PC-3 (cell line): ENCODE measurements around the gene GSTM4. TPM values are rescaled to one million over a fixed set of nuclear protein-coding genes. Genes with fewer than 3 reads are reported as not detected.
"Not testable (repeated sequence)": the region's sequence is repeated elsewhere in the genome, so short reads cannot be mapped to it uniquely, and the experiment has no call there.

Experiments used
- ATAC-seq: fragments of 200-7000 bp; cut with Tn5 transposase; 2 replicates; pipeline ENCODE4 v1.9.1; 2020; ENCODE audit warnings: mild to moderate bottlenecking, moderate library complexity
- BruUV-seq: library from RNA; stranded (reverse); fragments of 400-500 nt; replicated peaks from 2 replicates; lab custom pipeline; 2021; lab: Mats Ljungman, UMichigan
- CTCF ChIA-PET: fragments of 300-600 bp; sonication (Branson Sonifier 250); formaldehyde crosslinking; loops from one replicate; lab custom pipeline; 2022; ENCODE audit warnings: antibody characterized with exemption; lab: Charles Lee
- POLR2A ChIA-PET: fragments of 300-600 bp; sonication (Branson Sonifier 250); formaldehyde crosslinking; loops from one replicate; lab custom pipeline; 2022; ENCODE audit warnings: antibody characterized with exemption; ENCODE audit not compliant: unreplicated experiment; lab: Charles Lee
- DNase-seq: peaks from one replicate; pipeline ENCODE4 v3.0.0-alpha.2; 2015
- H2AFZ ChIP-seq: fragments of 300-600 bp; sonication (generic); 2 replicates; pipeline ENCODE4 v1.6.0; 2016; ENCODE audit warnings: antibody characterized with exemption, low read length
- H3F3A ChIP-seq: fragments of 300-600 bp; sonication (generic); one replicate; pipeline ENCODE4 v1.6.0; 2017; ENCODE audit warnings: antibody characterized with exemption, low read length, control low read depth, mild to moderate bottlenecking; ENCODE audit not compliant: unreplicated experiment
- H3K27ac ChIP-seq: fragments of 300-600 bp; sonication (generic); 2 replicates; pipeline ENCODE4 v1.5.1; 2016; ENCODE audit warnings: mild to moderate bottlenecking, low read length
- H3K27me3 ChIP-seq: fragments of 300-600 bp; sonication (generic); 2 replicates; pipeline ENCODE4 v1.6.1; 2016; ENCODE audit warnings: low read length, mixed read lengths
- H3K36me3 ChIP-seq: fragments of 300-600 bp; sonication (generic); 2 replicates; pipeline ENCODE4 v1.6.1; 2016; ENCODE audit warnings: low read depth, mixed run types, low read length, mixed read lengths
- H3K4me1 ChIP-seq: fragments of 300-600 bp; sonication (generic); 2 replicates; pipeline ENCODE4 v1.5.1; 2016; ENCODE audit warnings: low read length; ENCODE audit not compliant: insufficient read depth
- H3K4me2 ChIP-seq: fragments of 300-600 bp; sonication (generic); 2 replicates; pipeline ENCODE4 v1.6.0; 2016; ENCODE audit warnings: low read length
- H3K4me3 ChIP-seq: fragments of 300-600 bp; sonication (generic); 2 replicates; pipeline ENCODE4 v1.5.1; 2016; ENCODE audit warnings: mild to moderate bottlenecking, low read length, mixed read lengths
- H3K79me2 ChIP-seq: fragments of 300-600 bp; sonication (generic); 2 replicates; pipeline ENCODE4 v1.6.1; 2017; ENCODE audit warnings: low read length, mixed read lengths
- H3K9ac ChIP-seq: fragments of 300-600 bp; sonication (generic); 2 replicates; pipeline ENCODE4 v1.6.0; 2016; ENCODE audit warnings: mild to moderate bottlenecking, low read length
- H3K9me2 ChIP-seq: fragments of 300-600 bp; sonication (generic); replicated peaks from 2 replicates; pipeline ENCODE4 v1.6.1; 2016; ENCODE audit warnings: mixed run types, low read length, mixed read lengths
- H3K9me3 ChIP-seq: fragments of 300-600 bp; sonication (generic); 2 replicates; pipeline ENCODE4 v1.6.1; 2016; ENCODE audit warnings: low read length, mixed read lengths
- H4K20me1 ChIP-seq: fragments of 300-600 bp; sonication (generic); 2 replicates; pipeline ENCODE4 v1.6.1; 2016; ENCODE audit warnings: low read length, mixed read lengths
- CTCF ChIP-seq: fragments of 300-600 bp; sonication (generic); conservative IDR thresholded peaks from 2 replicates; pipeline ENCODE4 v1.5.1; 2017; ENCODE audit warnings: antibody characterized with exemption, low read depth, mild to moderate bottlenecking, low read length
- EZH2 ChIP-seq: fragments of 300-600 bp; sonication (generic); IDR thresholded peaks from one replicate; pipeline ENCODE4 v1.6.1; 2017; ENCODE audit warnings: antibody characterized with exemption, mild to moderate bottlenecking, low read length; ENCODE audit not compliant: unreplicated experiment
- EZH2phosphoT487 ChIP-seq: fragments of 300-600 bp; sonication (generic); IDR thresholded peaks from 2 replicates; pipeline ENCODE4 v1.6.1; 2018; ENCODE audit warnings: mild to moderate bottlenecking, antibody characterized with exemption, low read length, borderline replicate concordance
- intact Hi-C: fragments of 100-400 bp; cut with micrococcal nuclease; formaldehyde crosslinking; loops from 2 replicates; pipeline ENCODE4 v1.9.0; 2023
- total RNA-seq: library from RNA; depleted of rRNA; stranded (reverse); fragments of >200 nt; gene quantifications from 2 replicates; pipeline ENCODE4 v1.2.3, GENCODE V29; 2014

GSTM4 gene
- total RNA-seq, 1 experiment from 2014 or later = 25.9 TPM

GRCh38 chr1:109702940-109703339 lies 47.0 kb downstream of the GSTM4 start:
- ATAC-seq, H4K20me1 ChIP-seq, POLR2A ChIA-PET, H3K27me3 ChIP-seq, BruUV-seq, H3F3A ChIP-seq, intact Hi-C loops, H2AFZ ChIP-seq, H3K27ac ChIP-seq, CTCF ChIA-PET, H3K4me3 ChIP-seq, H3K9me3 ChIP-seq, H3K36me3 ChIP-seq, H3K4me2 ChIP-seq, H3K79me2 ChIP-seq, H3K9ac ChIP-seq, H3K9me2 ChIP-seq, DNase-seq: not testable (repeated sequence)
- H3K4me1 ChIP-seq = peaks cover 11% of the 10 kb centered on the region

DNA sequence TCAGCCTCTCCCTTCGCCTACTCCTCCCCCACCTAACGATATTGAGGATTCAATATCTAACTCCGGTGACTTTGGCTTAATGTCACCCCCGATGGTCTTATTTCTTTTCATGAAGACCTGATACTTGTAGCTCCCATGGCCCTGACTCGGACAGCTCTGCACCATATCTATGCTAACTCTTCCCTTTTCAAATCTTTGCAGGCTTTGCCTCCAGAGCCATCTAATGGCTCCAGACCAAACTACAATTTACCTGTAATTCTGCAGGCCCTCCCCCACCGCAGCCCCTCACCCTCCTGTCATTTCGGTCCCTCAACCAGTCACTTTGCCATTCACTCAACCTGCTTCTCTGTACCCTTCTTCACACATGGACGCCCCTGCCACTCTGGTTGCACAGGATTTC lies 48.3 kb downstream of the GSTM4 start:
- Histone ChIP-seq H3K9me2 (no peaks in the 10 kb centered on the region), H3K9me3 (no peaks in the 10 kb centered on the region), H3K36me3 (no peaks in the 10 kb centered on the region), H3K4me3 (no peak overlapping the region), H3F3A (no peaks in the 10 kb centered on the region), H3K27me3 (no peaks in the 10 kb centered on the region), H3K9ac (no peak overlapping the region), H2AFZ (no peak overlapping the region), H3K4me1 (peaks cover 6% of the 10 kb centered on the region; the same call in 1 of the 2 replicates), H3K4me2 (no peak overlapping the region), H3K79me2 (no peaks in the 10 kb centered on the region), H4K20me1 (no peaks in the 10 kb centered on the region), H3K27ac (no peak overlapping the region)
- ChIA-PET POLR2A (interaction anchor here (0.6 kb wide), 1 partner anchor 552 kb away, joined by 6 read pairs; no protein-coding TSS in a partner anchor), CTCF (interaction anchor here (0.6 kb wide), 1 partner anchor 64 kb away, joined by 3 read pairs; no protein-coding TSS in a partner anchor)
- ATAC-seq (no peak), DNase-seq (no peak)
- BruUV-seq = no TSS peak
- TF ChIP-seq EZH2phosphoT487 (no peak), CTCF (no peak; the same call in 1 of the 2 replicates), EZH2 (no peak)
- intact Hi-C loops = loop anchor here (2.0 kb wide), 1 partner anchor 63 kb away; no protein-coding TSS in a partner anchor

DNA sequence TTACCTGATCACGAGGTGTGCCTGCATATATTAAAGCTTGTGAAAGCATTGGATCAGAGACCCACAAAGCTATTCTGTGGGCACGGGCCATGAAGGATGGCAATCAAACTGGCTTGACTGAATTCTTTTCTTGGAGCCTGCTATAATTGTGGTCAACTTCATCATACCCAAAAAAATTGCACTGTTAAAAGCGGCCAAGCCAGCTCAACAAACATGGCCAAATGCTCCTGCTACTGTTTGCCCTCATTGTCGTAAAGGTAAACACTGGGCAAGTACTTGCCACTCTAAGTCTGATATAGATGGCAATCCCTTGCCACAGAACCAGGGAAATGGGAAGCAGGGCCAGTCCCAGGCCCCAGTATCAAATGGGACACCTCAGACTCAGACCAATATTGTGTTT lies 49.5 kb downstream of the GSTM4 start:
- H3K4me2 ChIP-seq = no peak overlapping the region

GRCh38 chr1:109708949-109709348 lies 53.0 kb downstream of the GSTM4 start:
- H3K36me3 ChIP-seq, ATAC-seq, POLR2A ChIA-PET, H3K27me3 ChIP-seq, H4K20me1 ChIP-seq, BruUV-seq, H3K79me2 ChIP-seq, H3K9me2 ChIP-seq, H3K4me3 ChIP-seq, H3K4me1 ChIP-seq, H2AFZ ChIP-seq, H3F3A ChIP-seq, intact Hi-C loops, CTCF ChIA-PET, H3K4me2 ChIP-seq, H3K9ac ChIP-seq, DNase-seq, H3K9me3 ChIP-seq, H3K27ac ChIP-seq: not testable (repeated sequence)

More for the DNA sequence above, 49.5 kb downstream of the GSTM4 start:
- no peak overlapping the region; the same call in 1 of the 2 replicates for H3K27ac ChIP-seq
- no peaks in the 10 kb centered on the region for H3K27me3 ChIP-seq
- no peaks in the 10 kb centered on the region for H3F3A ChIP-seq
- H3K9me3 ChIP-seq = no peaks in the 10 kb centered on the region
- ChIA-PET POLR2A (no interaction called here), CTCF (no interaction called here)
- ATAC-seq = peak; percentile 15; the same call in 1 of the 2 replicates
- no peak overlapping the region for H3K4me3 ChIP-seq
- TF ChIP-seq EZH2 (no peak), CTCF (no peak), EZH2phosphoT487 (no peak)
- no peaks in the 10 kb centered on the region for H3K36me3 ChIP-seq
- H3K4me1 ChIP-seq = peaks cover 6% of the 10 kb centered on the region; the same call in 1 of the 2 replicates
- H2AFZ ChIP-seq = no peak overlapping the region
- no peaks in the 10 kb centered on the region for H3K9me2 ChIP-seq
- DNase-seq = peak; percentile 65
- no peaks in the 10 kb centered on the region for H4K20me1 ChIP-seq
- no peaks in the 10 kb centered on the region for H3K79me2 ChIP-seq
- no peak overlapping the region for H3K9ac ChIP-seq
- intact Hi-C loops = loop anchor here (2.0 kb wide), 1 partner anchor 65 kb away; no protein-coding TSS in a partner anchor
- no TSS peak for BruUV-seq

DNA sequence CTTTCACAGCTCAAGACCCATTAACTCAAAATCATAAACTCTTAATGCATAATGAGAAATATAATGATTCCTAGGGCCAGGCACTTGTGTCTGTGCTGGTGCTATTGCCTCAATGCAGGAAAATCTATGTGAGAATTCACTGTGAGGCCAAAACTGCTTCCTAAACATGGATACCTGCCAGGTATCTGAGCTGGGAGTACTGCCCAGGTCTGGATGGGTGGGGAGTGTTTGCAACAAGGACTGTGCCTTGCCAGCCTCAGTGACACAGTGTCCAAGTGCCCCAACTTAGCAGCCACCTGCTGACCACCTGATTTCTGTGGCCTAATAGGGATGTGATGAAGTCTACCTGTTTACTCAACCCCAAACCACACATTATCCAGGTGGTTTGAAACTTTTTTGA lies 53.9 kb downstream of the GSTM4 start:
- H3K9ac ChIP-seq, intact Hi-C loops, H3K9me2 ChIP-seq, H3K79me2 ChIP-seq, H2AFZ ChIP-seq, H3K27ac ChIP-seq, H3K36me3 ChIP-seq, H3K4me3 ChIP-seq, H4K20me1 ChIP-seq, DNase-seq, H3K27me3 ChIP-seq, POLR2A ChIA-PET, BruUV-seq, H3F3A ChIP-seq, CTCF ChIA-PET, H3K9me3 ChIP-seq, ATAC-seq, H3K4me1 ChIP-seq, H3K4me2 ChIP-seq: not testable (repeated sequence)
